ENCODE measurements around the gene TBL3. TPM values are rescaled to one million over a fixed set of nuclear protein-coding genes. Genes with fewer than 3 reads are reported as not detected.

Gene TBL3
- total and polyA plus RNA-seq, 9 of the 15 experiments (the other 6 are each of a cell fraction or from before 2014, with no cell fraction given), result 0.97 to 117 (median 24.5) TPM

DNA sequence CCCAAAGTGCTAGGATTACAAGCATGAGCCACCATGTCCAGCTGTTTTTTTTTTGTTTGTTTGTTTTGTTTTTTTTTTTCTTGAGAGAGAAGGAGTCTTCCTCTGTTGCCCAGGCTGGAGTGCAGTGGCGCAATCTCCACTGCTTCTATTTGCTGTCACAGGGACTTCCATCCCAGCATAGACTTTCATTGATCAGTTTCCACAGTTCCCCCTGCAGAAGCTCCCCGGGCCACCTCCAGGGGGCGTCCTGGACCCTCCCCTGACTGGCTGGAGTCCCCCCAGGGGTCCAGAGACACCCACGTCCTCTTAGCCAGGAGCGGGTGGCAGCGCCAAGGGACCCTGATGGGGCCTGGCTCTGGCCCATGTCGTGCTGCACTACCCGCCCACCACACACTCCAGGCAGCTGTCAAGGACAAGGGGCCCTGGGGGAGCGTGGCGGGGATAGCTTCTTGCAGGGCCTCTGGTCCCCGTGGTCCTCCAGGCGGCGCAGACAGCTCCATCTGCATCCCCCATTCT lies 44.6 kb downstream of the TBL3 start:
- intact Hi-C loops (cut with micrococcal nuclease) (no loop called here), in situ Hi-C loops (cut with MboI) (no loop called here)
- CTCF ChIA-PET (ENCODE audit: low intra/inter-chr PET ratio), result interaction anchor here (0.9 kb wide), 1 partner anchor 903 kb away, joined by 3 read pairs; no protein-coding TSS in a partner anchor
- Histone ChIP-seq H2AFZ (ENCODE audit: low read depth, low read length) (no peak overlapping the region), H3K4me1 (replicated peaks in 1 of 2; ENCODE audit: control insufficient read depth in 2 of 2, insufficient read depth in 2 of 2, low read length in 2 of 2) (peaks cover 4 to 40% of the 10 kb centered on the region in 2 experiments; a peak in 4 of 5 replicates), H3K36me3 (ENCODE audit: control insufficient read depth, insufficient read depth, low read length) (no peaks in the 10 kb centered on the region), H3K9me1 (ENCODE audit: control insufficient read depth, insufficient read depth, low read length) (no peaks in the 10 kb centered on the region), H4K20me1 (replicated peaks; ENCODE audit: control insufficient read depth, insufficient read depth, low read length) (no peaks in the 10 kb centered on the region), H3K27ac (ENCODE audit: extremely low read depth, low read depth, low read length) (no peak overlapping the region), H3K79me2 (ENCODE audit: control insufficient read depth, insufficient read depth, low read length) (no peaks in the 10 kb centered on the region), H3K27me3 (ENCODE audit: control insufficient read depth in 2 of 2, insufficient read depth in 2 of 2, low read length in 2 of 2) (no peaks in the 10 kb centered on the region), H3K9me3 (replicated peaks; ENCODE audit: control insufficient read depth, insufficient read depth, low read depth, low read length) (no peaks in the 10 kb centered on the region), H3K4me2 (ENCODE audit: insufficient read depth, low read length) (no peak overlapping the region), H3K9ac (ENCODE audit: insufficient read depth in 1 of 2, low read depth in 2 of 2, low read length in 2 of 2) (0 out of 4 replicates have a peak overlapping the region, but pooled peaks of 1 of the 2 experiments have one; percentile 61), H3K4me3 (no peak overlapping the region)
- FAIRE-seq (no peak), DNase-seq (ENCODE audit: extremely low read depth in 1 of 4, low spot score in 3 of 4) (peak in 3 of 4 experiments; percentile 48 to 59 (median 51)), ATAC-seq (peak; percentile 72)
- no TSS peak for BruUV-seq (replicated peaks)
- WGBS (ENCODE audit: insufficient coverage, low coverage, missing lambda C conversion rate), result 31% methylated on average over 13 of the region's 13 CpGs
- POLR2A ChIA-PET, result interaction anchor here (0.6 to 2.0 kb wide), 5 partner anchors 32 to 401 kb away, joined by 3 to 9 read pairs (median 3); partner anchors contain the start of genes GFER, RPS2 and TRAF7
- TF ChIP-seq RBM25 (IDR thresholded peaks at IDR 0.05; ENCODE audit: low read depth, low read length, severe bottlenecking) (no peak), DACH1 (IDR thresholded peaks at IDR 0.05; ENCODE audit: partially characterized antibody) (peak; percentile 45), ERF (CRISPR knock-in tag; IDR thresholded peaks at IDR 0.05) (no peak), EGR1 (conservative IDR thresholded peaks at IDR 0.05) (peak; percentile 37; the same call in 1 of the 2 replicates), KAT8 (IDR thresholded peaks at IDR 0.05; ENCODE audit: low read depth) (no peak), ZNF830 (CRISPR knock-in tag; IDR thresholded peaks at IDR 0.05) (no peak), TGIF2 (CRISPR knock-in tag; IDR thresholded peaks at IDR 0.05) (no peak), SMAD3 (CRISPR knock-in tag; conservative IDR thresholded peaks at IDR 0.05) (no peak), ZBTB7A (IDR thresholded peaks at IDR 0.05; ENCODE audit: borderline replicate concordance, control insufficient read depth, low read depth, low read length) (peak; percentile 88; the same call in 1 of the 2 replicates), WHSC1 (IDR thresholded peaks at IDR 0.05; ENCODE audit: low read length) (no peak), KLF16 (IDR thresholded peaks at IDR 0.05) (no peak), FOXA1 (IDR thresholded peaks at IDR 0.05; ENCODE audit: borderline replicate concordance) (no peak), ZNF3 (CRISPR knock-in tag; IDR thresholded peaks at IDR 0.05) (no peak), SUPT5H (IDR thresholded peaks at IDR 0.05) (no peak), RBM15 (IDR thresholded peaks at IDR 0.05; ENCODE audit: insufficient read depth, low read length) (no peak)
- TF ChIP-seq, protein P1, sequence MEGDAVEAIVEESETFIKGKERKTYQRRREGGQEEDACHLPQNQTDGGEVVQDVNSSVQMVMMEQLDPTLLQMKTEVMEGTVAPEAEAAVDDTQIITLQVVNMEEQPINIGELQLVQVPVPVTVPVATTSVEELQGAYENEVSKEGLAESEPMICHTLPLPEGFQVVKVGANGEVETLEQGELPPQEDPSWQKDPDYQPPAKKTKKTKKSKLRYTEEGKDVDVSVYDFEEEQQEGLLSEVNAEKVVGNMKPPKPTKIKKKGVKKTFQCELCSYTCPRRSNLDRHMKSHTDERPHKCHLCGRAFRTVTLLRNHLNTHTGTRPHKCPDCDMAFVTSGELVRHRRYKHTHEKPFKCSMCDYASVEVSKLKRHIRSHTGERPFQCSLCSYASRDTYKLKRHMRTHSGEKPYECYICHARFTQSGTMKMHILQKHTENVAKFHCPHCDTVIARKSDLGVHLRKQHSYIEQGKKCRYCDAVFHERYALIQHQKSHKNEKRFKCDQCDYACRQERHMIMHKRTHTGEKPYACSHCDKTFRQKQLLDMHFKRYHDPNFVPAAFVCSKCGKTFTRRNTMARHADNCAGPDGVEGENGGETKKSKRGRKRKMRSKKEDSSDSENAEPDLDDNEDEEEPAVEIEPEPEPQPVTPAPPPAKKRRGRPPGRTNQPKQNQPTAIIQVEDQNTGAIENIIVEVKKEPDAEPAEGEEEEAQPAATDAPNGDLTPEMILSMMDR (IDR thresholded peaks at IDR 0.05 in 2 of 3, conservative IDR thresholded peaks at IDR 0.05 in 1 of 3; ENCODE audit: insufficient read depth in 2 of 3, low read depth in 1 of 3, low read length in 3 of 3), result peak; percentile 48 to 73 (median 63)
- TF ChIP-seq, protein P2, sequence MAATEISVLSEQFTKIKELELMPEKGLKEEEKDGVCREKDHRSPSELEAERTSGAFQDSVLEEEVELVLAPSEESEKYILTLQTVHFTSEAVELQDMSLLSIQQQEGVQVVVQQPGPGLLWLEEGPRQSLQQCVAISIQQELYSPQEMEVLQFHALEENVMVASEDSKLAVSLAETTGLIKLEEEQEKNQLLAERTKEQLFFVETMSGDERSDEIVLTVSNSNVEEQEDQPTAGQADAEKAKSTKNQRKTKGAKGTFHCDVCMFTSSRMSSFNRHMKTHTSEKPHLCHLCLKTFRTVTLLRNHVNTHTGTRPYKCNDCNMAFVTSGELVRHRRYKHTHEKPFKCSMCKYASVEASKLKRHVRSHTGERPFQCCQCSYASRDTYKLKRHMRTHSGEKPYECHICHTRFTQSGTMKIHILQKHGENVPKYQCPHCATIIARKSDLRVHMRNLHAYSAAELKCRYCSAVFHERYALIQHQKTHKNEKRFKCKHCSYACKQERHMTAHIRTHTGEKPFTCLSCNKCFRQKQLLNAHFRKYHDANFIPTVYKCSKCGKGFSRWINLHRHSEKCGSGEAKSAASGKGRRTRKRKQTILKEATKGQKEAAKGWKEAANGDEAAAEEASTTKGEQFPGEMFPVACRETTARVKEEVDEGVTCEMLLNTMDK (IDR thresholded peaks at IDR 0.05; ENCODE audit: borderline replicate concordance, insufficient read depth, low read depth, low read length, poor library complexity, severe bottlenecking), result peak; percentile 88
